Frontal cortex (tissue), 4 donors: ENCODE measurements around the gene KLRK1. TPM values are rescaled to one million over a fixed set of nuclear protein-coding genes. Genes with fewer than 3 reads are reported as not detected.
"Not testable (repeated sequence)": the region's sequence is repeated elsewhere in the genome, so short reads cannot be mapped to it uniquely, and the experiment has no call there.

Experiments
- DNase-seq, 2 donors: peaks; one replicate each; pipeline ENCODE4 v3.0.0; 2012; ENCODE audit warnings: low spot score in 2 of 2
- FAIRE-seq: peaks from 2 replicates; lab custom pipeline; 2012; peaks lifted over from hg19 to GRCh38; lab: Jason Lieb, UNC
- total RNA-seq: library from RNA; depleted of rRNA; stranded (reverse); fragments of >200 nt; gene quantifications from one replicate; pipeline ENCODE4 v1.2.3, GENCODE V29; 2014
- donor health status: control.
- donor health status: control.
- donor health status: control.

KLRK1 gene
- total RNA-seq, 1 donor from 2014 or later: 0.82 TPM

- not testable (repeated sequence) for DNase-seq, FAIRE-seq
These were observed 61.1 kb downstream of the KLRK1 start for GRCh38 chr12:10328691-10329090.

Other genes with a start within 250 kb of the KLRK1 start
- 4.1 TPM for gene OLR1, start 217.9 kb downstream of the KLRK1 start, total RNA-seq
- gene TMEM52B, start 211.0 kb downstream of the KLRK1 start, total RNA-seq: not detected
- 44.8 TPM for gene GABARAPL1, start 177.2 kb downstream of the KLRK1 start, total RNA-seq
- gene KLRD1, start 82.2 kb downstream of the KLRK1 start, total RNA-seq: under 0.01 TPM
- not detected for gene KLRC4, start 19.7 kb upstream of the KLRK1 start, total RNA-seq
- 2.9 TPM for gene KLRC3, start 30.6 kb upstream of the KLRK1 start, total RNA-seq
- 2.0 TPM for gene KLRC2, start 46.0 kb upstream of the KLRK1 start, total RNA-seq
- not detected for gene KLRC1, start 63.3 kb upstream of the KLRK1 start, total RNA-seq
- 1.6 TPM for gene EIF2S3B, start 115.8 kb upstream of the KLRK1 start, total RNA-seq
- 18.3 TPM for gene MAGOHB, start 223.6 kb upstream of the KLRK1 start, total RNA-seq